ENCODE measurements around the gene ITIH5. TPM values are rescaled to one million over a fixed set of nuclear protein-coding genes. Genes with fewer than 3 reads are reported as not detected.

Gene ITIH5
- polyA plus RNA-seq, 1 donor from 2014 or later: 0.28 TPM

DNA sequence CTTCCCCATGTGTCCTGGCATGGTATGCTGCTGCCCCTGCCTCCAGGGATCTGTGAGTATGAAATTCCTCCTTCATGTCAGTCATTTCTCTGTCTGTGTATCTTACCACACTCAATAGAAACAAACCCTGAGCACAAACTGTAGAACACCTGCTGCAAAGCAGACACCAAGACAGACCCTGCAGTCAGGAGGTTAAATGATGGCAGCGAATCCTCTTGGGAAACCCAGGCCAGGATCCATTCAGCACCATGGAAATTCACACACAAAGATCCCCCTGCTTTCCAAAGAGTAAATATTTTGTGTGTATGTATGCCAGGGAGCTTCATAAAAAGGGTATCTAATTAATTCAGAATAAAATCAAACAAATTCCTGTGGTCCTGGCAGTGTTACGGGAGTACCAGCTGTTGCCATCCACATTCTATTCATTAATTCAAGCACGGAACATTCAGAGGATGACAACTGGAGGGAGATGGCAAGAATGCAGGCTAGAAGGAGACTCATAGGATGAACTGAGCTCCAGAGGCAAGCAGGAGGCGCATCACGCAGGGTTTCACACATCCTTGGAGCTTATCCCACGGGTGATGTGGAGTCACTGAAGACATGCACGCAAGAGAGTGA is 14.8 kb downstream of the ITIH5 start:
- TF ChIP-seq RAD21 (conservative IDR thresholded peaks at IDR 0.05): no peak
- TF ChIP-seq, protein P1, sequence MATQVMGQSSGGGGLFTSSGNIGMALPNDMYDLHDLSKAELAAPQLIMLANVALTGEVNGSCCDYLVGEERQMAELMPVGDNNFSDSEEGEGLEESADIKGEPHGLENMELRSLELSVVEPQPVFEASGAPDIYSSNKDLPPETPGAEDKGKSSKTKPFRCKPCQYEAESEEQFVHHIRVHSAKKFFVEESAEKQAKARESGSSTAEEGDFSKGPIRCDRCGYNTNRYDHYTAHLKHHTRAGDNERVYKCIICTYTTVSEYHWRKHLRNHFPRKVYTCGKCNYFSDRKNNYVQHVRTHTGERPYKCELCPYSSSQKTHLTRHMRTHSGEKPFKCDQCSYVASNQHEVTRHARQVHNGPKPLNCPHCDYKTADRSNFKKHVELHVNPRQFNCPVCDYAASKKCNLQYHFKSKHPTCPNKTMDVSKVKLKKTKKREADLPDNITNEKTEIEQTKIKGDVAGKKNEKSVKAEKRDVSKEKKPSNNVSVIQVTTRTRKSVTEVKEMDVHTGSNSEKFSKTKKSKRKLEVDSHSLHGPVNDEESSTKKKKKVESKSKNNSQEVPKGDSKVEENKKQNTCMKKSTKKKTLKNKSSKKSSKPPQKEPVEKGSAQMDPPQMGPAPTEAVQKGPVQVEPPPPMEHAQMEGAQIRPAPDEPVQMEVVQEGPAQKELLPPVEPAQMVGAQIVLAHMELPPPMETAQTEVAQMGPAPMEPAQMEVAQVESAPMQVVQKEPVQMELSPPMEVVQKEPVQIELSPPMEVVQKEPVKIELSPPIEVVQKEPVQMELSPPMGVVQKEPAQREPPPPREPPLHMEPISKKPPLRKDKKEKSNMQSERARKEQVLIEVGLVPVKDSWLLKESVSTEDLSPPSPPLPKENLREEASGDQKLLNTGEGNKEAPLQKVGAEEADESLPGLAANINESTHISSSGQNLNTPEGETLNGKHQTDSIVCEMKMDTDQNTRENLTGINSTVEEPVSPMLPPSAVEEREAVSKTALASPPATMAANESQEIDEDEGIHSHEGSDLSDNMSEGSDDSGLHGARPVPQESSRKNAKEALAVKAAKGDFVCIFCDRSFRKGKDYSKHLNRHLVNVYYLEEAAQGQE (IDR thresholded peaks at IDR 0.05; ENCODE audit: borderline replicate concordance): no peak
- TF ChIP-seq EZH2 (IDR thresholded peaks at IDR 0.05; ENCODE audit: borderline replicate concordance, insufficient read depth, low read length, poor library complexity, severe bottlenecking): no peak
- TF ChIP-seq EP300 (conservative IDR thresholded peaks at IDR 0.05; ENCODE audit: poor library complexity, severe bottlenecking): no peak
- TF ChIP-seq TAF1 (IDR thresholded peaks at IDR 0.05; ENCODE audit: low read depth): no peak
- TF ChIP-seq POLR2AphosphoS5 (IDR thresholded peaks at IDR 0.05): no peak
- no peak for TF ChIP-seq CTCF (IDR thresholded peaks at IDR 0.05; ENCODE audit: poor library complexity, severe bottlenecking)
- TF ChIP-seq SMC3 (conservative IDR thresholded peaks at IDR 0.05; ENCODE audit: poor library complexity): no peak
- TF ChIP-seq MXI1 (conservative IDR thresholded peaks at IDR 0.05; ENCODE audit: poor library complexity, severe bottlenecking): no peak
- H3K79me2 ChIP-seq (replicated peaks; ENCODE audit: insufficient read depth, low read length): no peaks in the 10 kb centered on the region
- no peaks in the 10 kb centered on the region for H3K9me2 ChIP-seq (ENCODE audit: insufficient read depth, low read length)
- H2AFZ ChIP-seq (ENCODE audit: low read depth, low read length): no peak overlapping the region
- H3K9me3 ChIP-seq (ENCODE audit: low read length): no peaks in the 10 kb centered on the region
- no peaks in the 10 kb centered on the region for H3K36me3 ChIP-seq (ENCODE audit: insufficient read depth, low read length)
- no peak overlapping the region for H3K4me3 ChIP-seq (ENCODE audit: low read length)
- H3F3A ChIP-seq (ENCODE audit: insufficient read depth, low read length, poor library complexity, severe bottlenecking): no peaks in the 10 kb centered on the region
- H3K4me2 ChIP-seq (ENCODE audit: low read length): no peak overlapping the region
- no peak overlapping the region for H3K9ac ChIP-seq (ENCODE audit: low read length)
- no peaks in the 10 kb centered on the region for H3K27me3 ChIP-seq (ENCODE audit: insufficient read depth, low read depth, low read length)
- no peak overlapping the region for H3K27ac ChIP-seq (ENCODE audit: low read length)
- H4K20me1 ChIP-seq (ENCODE audit: insufficient read depth): no peaks in the 10 kb centered on the region

GRCh38 chr10:7649673-7650300 is 17.0 kb downstream of the ITIH5 start:
- H3K27me3 ChIP-seq (ENCODE audit: insufficient read depth, low read depth, low read length): no peaks in the 10 kb centered on the region
- H3K9me2 ChIP-seq (ENCODE audit: insufficient read depth, low read length): no peaks in the 10 kb centered on the region
- H3K36me3 ChIP-seq (ENCODE audit: insufficient read depth, low read length): no peaks in the 10 kb centered on the region
- no peaks in the 10 kb centered on the region for H3K79me2 ChIP-seq (replicated peaks; ENCODE audit: insufficient read depth, low read length)
- H3K9ac ChIP-seq (ENCODE audit: low read length): no peak overlapping the region
- no peaks in the 10 kb centered on the region for H3K9me3 ChIP-seq (ENCODE audit: low read length)
- TF ChIP-seq, protein P1 (IDR thresholded peaks at IDR 0.05; ENCODE audit: borderline replicate concordance): no peak
- TF ChIP-seq RAD21 (conservative IDR thresholded peaks at IDR 0.05) (no peak), POLR2AphosphoS5 (IDR thresholded peaks at IDR 0.05) (no peak), TAF1 (IDR thresholded peaks at IDR 0.05; ENCODE audit: low read depth) (no peak), SMC3 (conservative IDR thresholded peaks at IDR 0.05; ENCODE audit: poor library complexity) (no peak), EP300 (conservative IDR thresholded peaks at IDR 0.05; ENCODE audit: poor library complexity, severe bottlenecking) (no peak), MXI1 (conservative IDR thresholded peaks at IDR 0.05; ENCODE audit: poor library complexity, severe bottlenecking) (no peak), CTCF (IDR thresholded peaks at IDR 0.05; ENCODE audit: poor library complexity, severe bottlenecking) (no peak)
- no peaks in the 10 kb centered on the region for H3F3A ChIP-seq (ENCODE audit: insufficient read depth, low read length, poor library complexity, severe bottlenecking)
- no peak overlapping the region for H3K4me2 ChIP-seq (ENCODE audit: low read length)
- H3K27ac ChIP-seq (ENCODE audit: low read length): no peak overlapping the region
- H2AFZ ChIP-seq (ENCODE audit: low read depth, low read length): no peak overlapping the region
- no peaks in the 10 kb centered on the region for H4K20me1 ChIP-seq (ENCODE audit: insufficient read depth)
- H3K4me3 ChIP-seq (ENCODE audit: low read length): no peak overlapping the region
